Parathyroid adenoma (tissue), 2 donors: ENCODE measurements around the gene INCENP.

Experiments used
- H2AFZ ChIP-seq: fragments of 300-600 bp; sonication (generic); one replicate; pipeline ENCODE4 v1.7.0; 2017; ENCODE audit warnings: antibody characterized with exemption, mild to moderate bottlenecking
- H3K27ac ChIP-seq: fragments of 300-600 bp; sonication (generic); one replicate; pipeline ENCODE4 v1.7.0; 2017
- H3K27me3 ChIP-seq: fragments of 300-600 bp; sonication (generic); one replicate; pipeline ENCODE4 v1.7.0; 2017; ENCODE audit warnings: low read length; ENCODE audit not compliant: control insufficient read depth, insufficient read depth
- H3K36me3 ChIP-seq: fragments of 300-600 bp; sonication (generic); one replicate; pipeline ENCODE4 v1.7.0; 2017; ENCODE audit warnings: low read length; ENCODE audit not compliant: control insufficient read depth, insufficient read depth
- H3K4me1 ChIP-seq: fragments of 300-600 bp; sonication (generic); one replicate; pipeline ENCODE4 v1.7.0; 2017; ENCODE audit warnings: control low read depth
- H3K4me2 ChIP-seq: fragments of 300-600 bp; sonication (generic); one replicate; pipeline ENCODE4 v1.7.0; 2017; ENCODE audit warnings: low read length
- H3K4me3 ChIP-seq: fragments of 300-600 bp; sonication (generic); one replicate; pipeline ENCODE4 v1.7.0; 2017; ENCODE audit warnings: low read depth, low read length
- H3K79me2 ChIP-seq: fragments of 300-600 bp; sonication (generic); one replicate; pipeline ENCODE4 v1.7.0; 2017; ENCODE audit warnings: control low read depth
- H3K9ac ChIP-seq: fragments of 300-600 bp; sonication (generic); one replicate; pipeline ENCODE4 v1.7.0; 2017; ENCODE audit warnings: mild to moderate bottlenecking
- H3K9me3 ChIP-seq: fragments of 300-600 bp; sonication (generic); one replicate; pipeline ENCODE4 v1.7.0; 2017; ENCODE audit warnings: low read length; ENCODE audit not compliant: control insufficient read depth
- CTCF ChIP-seq: fragments of 300-600 bp; sonication (generic); IDR thresholded peaks from one replicate; pipeline ENCODE4 v1.7.0; 2017; ENCODE audit warnings: antibody characterized with exemption, mild to moderate bottlenecking
- donor health status: primary hyperparathyroidism.

The INCENP gene

GRCh38 chr11:62142921-62143320 lies 19.1 kb downstream of the INCENP start:
- Histone ChIP-seq H3K79me2 (no peaks in the 10 kb centered on the region), H3K36me3 (no peaks in the 10 kb centered on the region), H2AFZ (no peak overlapping the region), H3K9me3 (no peaks in the 10 kb centered on the region), H3K4me3 (no peak overlapping the region), H3K4me2 (no peak overlapping the region), H3K27me3 (no peaks in the 10 kb centered on the region), H3K9ac (no peak overlapping the region), H3K4me1 (no peaks in the 10 kb centered on the region), H3K27ac (no peak overlapping the region)
- TF ChIP-seq CTCF, result no peak

- no peak overlapping the region for H3K9ac ChIP-seq
- H3K36me3 ChIP-seq, result no peaks in the 10 kb centered on the region
- no peaks in the 10 kb centered on the region for H3K4me1 ChIP-seq
Measured at GRCh38 chr11:62143727-62144126, 19.9 kb downstream of the INCENP start.

GRCh38 chr11:62144641-62145255 lies 20.9 kb downstream of the INCENP start:
- Histone ChIP-seq H3K27me3 (no peaks in the 10 kb centered on the region), H3K79me2 (no peaks in the 10 kb centered on the region), H3K27ac (no peak overlapping the region), H3K4me1 (no peaks in the 10 kb centered on the region), H2AFZ (no peak overlapping the region), H3K4me3 (no peak overlapping the region), H3K9ac (no peak overlapping the region), H3K36me3 (no peaks in the 10 kb centered on the region), H3K9me3 (no peaks in the 10 kb centered on the region), H3K4me2 (no peak overlapping the region)
- TF ChIP-seq CTCF, result no peak

More at GRCh38 chr11:62143727-62144126, 19.9 kb downstream of the INCENP start:
- Histone ChIP-seq H3K27me3 (no peaks in the 10 kb centered on the region), H3K27ac (no peak overlapping the region), H3K79me2 (no peaks in the 10 kb centered on the region), H3K9me3 (no peaks in the 10 kb centered on the region), H2AFZ (no peak overlapping the region), H3K4me3 (no peak overlapping the region), H3K4me2 (no peak overlapping the region)
- TF ChIP-seq CTCF, result no peak

- no peak overlapping the region for H3K9ac ChIP-seq
- H3K79me2 ChIP-seq, result no peaks in the 10 kb centered on the region
- H3K4me1 ChIP-seq, result no peaks in the 10 kb centered on the region
- H3K4me2 ChIP-seq, result no peak overlapping the region
- H3K9me3 ChIP-seq, result no peaks in the 10 kb centered on the region
- no peak for TF ChIP-seq CTCF
- H3K36me3 ChIP-seq, result no peaks in the 10 kb centered on the region
- H3K27me3 ChIP-seq, result no peaks in the 10 kb centered on the region
- no peak overlapping the region for H3K4me3 ChIP-seq
- H2AFZ ChIP-seq, result no peak overlapping the region
- no peak overlapping the region for H3K27ac ChIP-seq
Measured at GRCh38 chr11:62145261-62145871, 21.6 kb downstream of the INCENP start.
